VCaP (cell line): ENCODE measurements around the gene TRAPPC2.

Experiments
- H3K27ac ChIP-seq: fragments of 450-650 bp; 2 replicates; pipeline ENCODE4 v1.5.1; 2017
- CTCF ChIP-seq: fragments of 450-650 bp; conservative IDR thresholded peaks from 2 replicates; pipeline ENCODE4 v1.5.1; 2017; ENCODE audit warnings: mild to moderate bottlenecking, moderate library complexity

The TRAPPC2 gene

GRCh38 chrX:13768939-13769338 is 34.5 kb upstream of the TRAPPC2 start:
- H3K27ac ChIP-seq = no peak overlapping the region
- no peak for TF ChIP-seq CTCF

- H3K27ac ChIP-seq = peak overlapping the region; percentile 69
- peak; percentile 71 for TF ChIP-seq CTCF
Measured at GRCh38 chrX:13764765-13765164, 30.3 kb upstream of the TRAPPC2 start.

- TF ChIP-seq CTCF = no peak
- H3K27ac ChIP-seq = peak overlapping the region; percentile 69
Measured at GRCh38 chrX:13764281-13764680, 29.9 kb upstream of the TRAPPC2 start.

- peak overlapping the region; percentile 69 for H3K27ac ChIP-seq
- no peak; the same call in 1 of the 2 replicates for TF ChIP-seq CTCF
Measured at GRCh38 chrX:13763489-13763888, 29.1 kb upstream of the TRAPPC2 start.

GRCh38 chrX:13761606-13762414 is 27.4 kb upstream of the TRAPPC2 start:
- H3K27ac ChIP-seq = no peak overlapping the region
- TF ChIP-seq CTCF = no peak

GRCh38 chrX:13760426-13760825 is 26.0 kb upstream of the TRAPPC2 start:
- no peak overlapping the region for H3K27ac ChIP-seq
- TF ChIP-seq CTCF = no peak

- TF ChIP-seq CTCF = no peak
- peak overlapping the region; percentile 68 for H3K27ac ChIP-seq
Measured at GRCh38 chrX:13759152-13759718, 24.8 kb upstream of the TRAPPC2 start.
